ENCODE measurements around the gene CPTP. TPM values are rescaled to one million over a fixed set of nuclear protein-coding genes. Genes with fewer than 3 reads are reported as not detected.

CPTP gene
- total RNA-seq, 1 donor: 26.7 TPM

- peak; percentile 48 to 79 (median 62) for DNase-seq (ENCODE audit: low read depth in 2 of 3, low spot score in 2 of 3)
Measured at GRCh38 chr1:1291548-1292441, 32.8 kb upstream of the CPTP start.

GRCh38 chr1:1292442-1292779 lies 32.2 kb upstream of the CPTP start:
- DNase-seq (ENCODE audit: low read depth in 2 of 3, low spot score in 2 of 3): no peak

- no peak for DNase-seq (ENCODE audit: low read depth in 2 of 3, low spot score in 2 of 3)
Measured at GRCh38 chr1:1292851-1293250, 31.8 kb upstream of the CPTP start.

GRCh38 chr1:1293263-1294249 lies 31.0 kb upstream of the CPTP start:
- no peak for DNase-seq (ENCODE audit: low read depth in 2 of 3, low spot score in 2 of 3)

GRCh38 chr1:1294250-1294890 lies 30.2 kb upstream of the CPTP start:
- DNase-seq (ENCODE audit: low read depth in 2 of 3, low spot score in 2 of 3): no peak

- DNase-seq (ENCODE audit: low read depth in 2 of 3, low spot score in 2 of 3): no peak
Measured at GRCh38 chr1:1295154-1295923, 29.3 kb upstream of the CPTP start.

- DNase-seq (ENCODE audit: low read depth in 2 of 3, low spot score in 2 of 3): no peak
Measured at GRCh38 chr1:1296070-1297061, 28.2 kb upstream of the CPTP start.

GRCh38 chr1:1297802-1298424 lies 26.7 kb upstream of the CPTP start:
- DNase-seq (ENCODE audit: low read depth in 2 of 3, low spot score in 2 of 3): no peak

GRCh38 chr1:1298861-1299685 lies 25.5 kb upstream of the CPTP start:
- DNase-seq (ENCODE audit: low read depth in 2 of 3, low spot score in 2 of 3): no peak

GRCh38 chr1:1299686-1300351 lies 24.8 kb upstream of the CPTP start:
- no peak for DNase-seq (ENCODE audit: low read depth in 2 of 3, low spot score in 2 of 3)

- DNase-seq (ENCODE audit: low read depth in 2 of 3, low spot score in 2 of 3): no peak
Measured at GRCh38 chr1:1300352-1300739, 24.3 kb upstream of the CPTP start.

GRCh38 chr1:1302006-1302430 lies 22.6 kb upstream of the CPTP start:
- peak in 1 of 3 donors; percentile 42 for DNase-seq (ENCODE audit: low read depth in 2 of 3, low spot score in 2 of 3)

GRCh38 chr1:1302951-1303509 lies 21.6 kb upstream of the CPTP start:
- no peak for DNase-seq (ENCODE audit: low read depth in 2 of 3, low spot score in 2 of 3)

- no peak for DNase-seq (ENCODE audit: low read depth in 2 of 3, low spot score in 2 of 3)
Measured at GRCh38 chr1:1303736-1304135, 20.9 kb upstream of the CPTP start.

GRCh38 chr1:1304331-1305299 lies 20.0 kb upstream of the CPTP start:
- DNase-seq (ENCODE audit: low read depth in 2 of 3, low spot score in 2 of 3): no peak

Measured in hematopoietic multipotent progenitor cell (in vitro differentiated cells).